Hepatocyte (in vitro differentiated cells): ENCODE results near the gene LRRC1. TPM values are rescaled to one million over a fixed set of nuclear protein-coding genes. Genes with fewer than 3 reads are reported as not detected.

ENCODE experiments used
- DNase-seq: peaks from one replicate; pipeline ENCODE4 v3.0.0-alpha.2; 2016; ENCODE audit warnings: low spot score
- H2AFZ ChIP-seq: fragments of 200-600 bp; sonication (generic); 2 replicates; pipeline ENCODE4 v1.6.0; 2016; ENCODE audit warnings: antibody characterized with exemption, mild to moderate bottlenecking
- H3K27ac ChIP-seq: fragments of 200-600 bp; sonication (generic); 2 replicates; pipeline ENCODE4 v1.5.1; 2016; ENCODE audit warnings: mild to moderate bottlenecking
- H3K27me3 ChIP-seq: fragments of 200-600 bp; sonication (generic); 2 replicates; pipeline ENCODE4 v1.6.1; 2016
- H3K36me3 ChIP-seq: fragments of 200-600 bp; sonication (generic); replicated peaks from 2 replicates; pipeline ENCODE4 v1.5.1; 2016; ENCODE audit warnings: low read depth; ENCODE audit not compliant: insufficient read depth
- H3K4me1 ChIP-seq: fragments of 200-600 bp; sonication (generic); 2 replicates; pipeline ENCODE4 v1.5.1; 2016; ENCODE audit warnings: mild to moderate bottlenecking, moderate library complexity; ENCODE audit not compliant: insufficient read depth
- H3K4me2 ChIP-seq: fragments of 200-600 bp; sonication (generic); 2 replicates; pipeline ENCODE4 v1.6.0; 2016
- H3K4me3 ChIP-seq: fragments of 200-600 bp; sonication (generic); 2 replicates; pipeline ENCODE4 v1.5.1; 2016; ENCODE audit warnings: mild to moderate bottlenecking
- H3K79me2 ChIP-seq: fragments of 200-600 bp; sonication (generic); 2 replicates; pipeline ENCODE4 v1.6.0; 2017; ENCODE audit warnings: mild to moderate bottlenecking
- H3K9me2 ChIP-seq: fragments of 200-600 bp; sonication (generic); replicated peaks from 2 replicates; pipeline ENCODE4 v1.6.0; 2017; ENCODE audit warnings: mild to moderate bottlenecking; ENCODE audit not compliant: insufficient read depth
- H3K9me3 ChIP-seq: fragments of 200-600 bp; sonication (generic); 2 replicates; pipeline ENCODE4 v1.5.1; 2016; ENCODE audit warnings: low read depth, mild to moderate bottlenecking
- H4K20me1 ChIP-seq: fragments of 200-600 bp; sonication (generic); 2 replicates; pipeline ENCODE4 v1.6.0; 2016; ENCODE audit warnings: mild to moderate bottlenecking; ENCODE audit not compliant: insufficient read depth, poor library complexity, severe bottlenecking
- EZH2 ChIP-seq: fragments of 200-600 bp; sonication (generic); IDR thresholded peaks from 2 replicates; pipeline ENCODE4 v1.6.1; 2016; ENCODE audit warnings: antibody characterized with exemption, mild to moderate bottlenecking, borderline replicate concordance
- EZH2phosphoT487 ChIP-seq: fragments of 200-600 bp; sonication (generic); IDR thresholded peaks from one replicate; pipeline ENCODE4 v1.6.1; 2018; ENCODE audit warnings: antibody characterized with exemption, mild to moderate bottlenecking, low read depth, moderate library complexity; ENCODE audit not compliant: unreplicated experiment, severe bottlenecking
- WGBS: methylation state at CpG from one replicate; pipeline ENCODE4 v1.1.6; 2016; ENCODE audit warnings: low lambda C conversion rate; ENCODE audit errors: missing lambda C conversion rate; 5-methylcytosine and 5-hydroxymethylcytosine counted together
- polyA plus RNA-seq: library from polyadenylated mRNA; unstranded; fragments of >200 nt; fragmentation: Nextera tagmentation; extraction: Ambion mirVana; gene quantifications from 2 replicates; pipeline ENCODE4 v1.2.1, GENCODE V29; 2016
- total RNA-seq: library from RNA; depleted of rRNA; stranded (reverse); fragments of >200 nt; gene quantifications from 2 replicates; pipeline ENCODE4 v1.2.3, GENCODE V29; 2014
- TF ChIP-seq, protein P1 (sequence below): fragments of 200-600 bp; sonication (generic); IDR thresholded peaks from 2 replicates; pipeline ENCODE4 v1.5.1; 2016; ENCODE audit warnings: antibody characterized with exemption, mild to moderate bottlenecking; ENCODE audit not compliant: poor library complexity

The LRRC1 gene
- total and polyA plus RNA-seq, 2 experiments from 2014 or later, result 54.3 to 61.4 TPM

DNA sequence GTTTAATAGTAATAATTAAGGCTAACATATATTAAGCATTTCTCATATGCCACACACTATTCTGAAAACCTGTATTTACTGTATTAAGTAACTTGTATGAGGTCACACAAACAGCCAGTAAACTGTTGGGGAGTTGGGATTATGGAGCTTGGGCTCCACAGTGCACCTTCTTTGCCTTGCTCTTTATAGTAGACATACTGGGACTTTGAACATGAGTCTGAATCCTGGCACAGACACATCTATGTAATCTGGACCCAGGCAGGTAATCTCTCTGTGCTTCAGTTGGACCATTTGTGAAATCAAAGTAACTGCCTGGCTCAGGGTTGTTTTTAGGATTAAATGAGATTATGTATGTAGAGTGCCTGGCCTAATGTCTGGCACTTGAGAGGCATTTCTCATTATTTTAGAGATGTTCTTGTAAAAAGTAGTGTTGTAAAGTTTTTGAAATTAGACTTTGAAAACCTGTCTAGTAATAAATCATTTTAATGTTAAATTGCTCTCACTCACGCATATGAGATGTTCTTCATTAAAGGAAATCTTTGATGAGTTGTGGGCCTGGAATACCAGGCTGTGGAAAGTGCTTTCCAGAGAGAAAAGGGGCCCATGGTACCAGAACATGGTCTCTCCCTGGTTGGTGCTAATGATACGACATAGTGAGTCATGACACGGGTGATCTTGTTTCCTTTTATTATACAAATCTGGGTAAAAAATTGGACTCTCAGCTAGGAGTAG is 34.3 kb downstream of the LRRC1 start:
- Histone ChIP-seq H3K79me2 (peaks cover 96% of the 10 kb centered on the region), H3K4me2 (peak overlapping the region; percentile 52), H3K9me3 (no peaks in the 10 kb centered on the region), H3K27me3 (no peaks in the 10 kb centered on the region), H2AFZ (no peak overlapping the region), H4K20me1 (peaks cover 2% of the 10 kb centered on the region), H3K36me3 (no peaks in the 10 kb centered on the region), H3K27ac (peak overlapping the region; percentile 83), H3K4me3 (no peak overlapping the region), H3K9me2 (no peaks in the 10 kb centered on the region), H3K4me1 (peaks cover 62% of the 10 kb centered on the region)
- TF ChIP-seq, protein P1, sequence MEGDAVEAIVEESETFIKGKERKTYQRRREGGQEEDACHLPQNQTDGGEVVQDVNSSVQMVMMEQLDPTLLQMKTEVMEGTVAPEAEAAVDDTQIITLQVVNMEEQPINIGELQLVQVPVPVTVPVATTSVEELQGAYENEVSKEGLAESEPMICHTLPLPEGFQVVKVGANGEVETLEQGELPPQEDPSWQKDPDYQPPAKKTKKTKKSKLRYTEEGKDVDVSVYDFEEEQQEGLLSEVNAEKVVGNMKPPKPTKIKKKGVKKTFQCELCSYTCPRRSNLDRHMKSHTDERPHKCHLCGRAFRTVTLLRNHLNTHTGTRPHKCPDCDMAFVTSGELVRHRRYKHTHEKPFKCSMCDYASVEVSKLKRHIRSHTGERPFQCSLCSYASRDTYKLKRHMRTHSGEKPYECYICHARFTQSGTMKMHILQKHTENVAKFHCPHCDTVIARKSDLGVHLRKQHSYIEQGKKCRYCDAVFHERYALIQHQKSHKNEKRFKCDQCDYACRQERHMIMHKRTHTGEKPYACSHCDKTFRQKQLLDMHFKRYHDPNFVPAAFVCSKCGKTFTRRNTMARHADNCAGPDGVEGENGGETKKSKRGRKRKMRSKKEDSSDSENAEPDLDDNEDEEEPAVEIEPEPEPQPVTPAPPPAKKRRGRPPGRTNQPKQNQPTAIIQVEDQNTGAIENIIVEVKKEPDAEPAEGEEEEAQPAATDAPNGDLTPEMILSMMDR, result no peak
- TF ChIP-seq EZH2, result no peak
- no peak for TF ChIP-seq EZH2phosphoT487
- WGBS, result 72% methylated on average over 3 of the region's 3 CpGs
- no peak for DNase-seq

DNA sequence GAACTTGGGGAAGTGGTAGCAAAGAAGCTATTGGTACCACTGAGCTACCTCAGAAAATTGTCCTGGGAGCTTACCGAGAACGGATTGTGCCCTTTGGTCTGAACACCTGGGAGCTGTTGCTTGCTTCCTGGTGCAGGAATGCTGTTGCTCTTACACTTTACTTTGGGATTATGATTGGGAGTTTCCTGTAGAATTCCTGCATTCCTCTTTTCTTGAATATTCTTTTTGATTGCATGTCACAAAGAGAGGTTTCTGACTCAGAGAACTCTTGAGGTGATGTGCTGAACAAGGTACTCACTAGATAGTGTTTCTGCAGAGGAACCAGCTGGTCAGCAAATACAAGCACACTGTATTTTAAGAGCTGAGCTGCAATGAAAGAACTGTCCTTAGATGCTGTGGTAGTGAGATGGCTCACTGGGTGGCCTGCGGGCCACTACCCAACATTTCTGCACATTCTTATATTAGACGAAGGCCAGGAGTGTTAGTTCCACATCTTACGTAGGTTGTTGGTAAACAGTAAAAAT is 35.0 kb downstream of the LRRC1 start:
- WGBS, result 57% methylated on average over 5 of the region's 5 CpGs
- H3K79me2 ChIP-seq, result peaks cover 95% of the 10 kb centered on the region
- no peak for TF ChIP-seq EZH2phosphoT487
- TF ChIP-seq, protein P1, result no peak
- TF ChIP-seq EZH2, result no peak
- no peaks in the 10 kb centered on the region for H3K9me3 ChIP-seq
- no peak overlapping the region for H3K4me3 ChIP-seq
- H3K9me2 ChIP-seq, result no peaks in the 10 kb centered on the region
- no peak overlapping the region for H2AFZ ChIP-seq
- peaks cover 65% of the 10 kb centered on the region for H3K4me1 ChIP-seq
- no peaks in the 10 kb centered on the region for H3K36me3 ChIP-seq
- DNase-seq, result peak; percentile 47
- no peaks in the 10 kb centered on the region for H3K27me3 ChIP-seq
- H3K4me2 ChIP-seq, result peak overlapping the region; percentile 52
- H3K27ac ChIP-seq, result peak overlapping the region; percentile 83
- peaks cover 2% of the 10 kb centered on the region for H4K20me1 ChIP-seq

DNA sequence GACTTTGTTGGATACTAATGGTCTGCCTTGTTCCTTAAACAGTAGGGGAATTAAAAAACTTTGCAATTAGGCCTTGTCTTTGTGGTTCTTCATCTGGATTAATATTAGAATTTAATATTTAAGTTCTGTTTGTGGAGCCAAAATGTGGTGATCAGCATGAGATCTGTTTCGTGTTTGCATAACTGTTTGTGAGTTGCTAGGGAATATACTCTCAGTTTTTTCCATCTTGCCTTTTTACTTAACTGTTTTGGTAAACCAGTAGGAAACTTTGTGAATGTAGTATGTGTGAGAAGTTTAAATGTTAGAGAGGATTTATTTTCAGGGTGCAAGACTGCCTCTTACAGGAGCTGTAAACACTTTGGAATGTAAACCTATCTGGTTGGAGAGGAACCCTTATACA is 35.6 kb downstream of the LRRC1 start:
- H3K4me2 ChIP-seq, result peak overlapping the region; percentile 52
- no peaks in the 10 kb centered on the region for H3K9me3 ChIP-seq
- peaks cover 2% of the 10 kb centered on the region for H4K20me1 ChIP-seq
- DNase-seq, result no peak
- H3K27me3 ChIP-seq, result no peaks in the 10 kb centered on the region
- TF ChIP-seq, protein P1, result no peak
- TF ChIP-seq EZH2 (no peak), EZH2phosphoT487 (no peak)
- H3K9me2 ChIP-seq, result no peaks in the 10 kb centered on the region
- H3K4me1 ChIP-seq, result peaks cover 61% of the 10 kb centered on the region
- H3K4me3 ChIP-seq, result no peak overlapping the region
- no peak overlapping the region for H2AFZ ChIP-seq
- no peaks in the 10 kb centered on the region for H3K36me3 ChIP-seq
- H3K27ac ChIP-seq, result peak overlapping the region; percentile 83
- WGBS, result 86% methylated on average over 1 of the region's 1 CpG
- H3K79me2 ChIP-seq, result peaks cover 95% of the 10 kb centered on the region
